OCI-LY7 (cell line): Measurements from ENCODE around the gene RHOU.

Source experiments
- CTCF ChIP-seq: fragments of 200-600 bp; sonication (generic); conservative IDR thresholded peaks from 2 replicates; pipeline ENCODE4 v1.5.1; 2014; ENCODE audit warnings: mild to moderate bottlenecking, antibody characterized with exemption, low read length, moderate library complexity, mixed read lengths
- EZH2phosphoT487 ChIP-seq: fragments of 200-600 bp; sonication (generic); IDR thresholded peaks from 2 replicates; pipeline ENCODE4 v1.6.1; 2018; ENCODE audit warnings: low read depth, borderline replicate concordance, mild to moderate bottlenecking, mixed run types, antibody characterized with exemption, low read length, moderate library complexity, mixed read lengths

- TF ChIP-seq CTCF: no peak
- no peak for TF ChIP-seq EZH2phosphoT487
These were observed 33.2 kb downstream of the RHOU start for GRCh38 chr1:228768355-228769000.
